Spleen (tissue), 7 donors: ENCODE measurements around the gene RASSF3.

Experiments used
- CTCF ChIP-seq, 11 experiments: fragments of 200-600 bp in 7 of 11; fragments of 450-650 bp in 4 of 11; sonication (generic) in 4 of 11; IDR thresholded peaks in 8 of 11; conservative IDR thresholded peaks in 3 of 11; 1 replicate in 7 of 11; 2 replicates in 4 of 11; pipeline versions ENCODE4 v1.4.0 to v1.8.0; 2016 to 2021; ENCODE audit warnings: antibody characterized with exemption in 11 of 11, inconsistent platforms in 4 of 11, mild to moderate bottlenecking in 1 of 11
- POLR2AphosphoS5 ChIP-seq, 3 donors: sonication (generic); formaldehyde crosslinking; IDR thresholded peaks; one replicate each; pipeline ENCODE4 v1.5.1; 2017; ENCODE audit warnings: antibody characterized with exemption in 3 of 3
- donor health status: DM: no; HTN: no; CAD: no; lungs with moderate emphysema.
- donor health status: DM: no; HTN: no; CAD: no.
- donor health status: DM: no; HTN: no; CAD: no.

DNA sequence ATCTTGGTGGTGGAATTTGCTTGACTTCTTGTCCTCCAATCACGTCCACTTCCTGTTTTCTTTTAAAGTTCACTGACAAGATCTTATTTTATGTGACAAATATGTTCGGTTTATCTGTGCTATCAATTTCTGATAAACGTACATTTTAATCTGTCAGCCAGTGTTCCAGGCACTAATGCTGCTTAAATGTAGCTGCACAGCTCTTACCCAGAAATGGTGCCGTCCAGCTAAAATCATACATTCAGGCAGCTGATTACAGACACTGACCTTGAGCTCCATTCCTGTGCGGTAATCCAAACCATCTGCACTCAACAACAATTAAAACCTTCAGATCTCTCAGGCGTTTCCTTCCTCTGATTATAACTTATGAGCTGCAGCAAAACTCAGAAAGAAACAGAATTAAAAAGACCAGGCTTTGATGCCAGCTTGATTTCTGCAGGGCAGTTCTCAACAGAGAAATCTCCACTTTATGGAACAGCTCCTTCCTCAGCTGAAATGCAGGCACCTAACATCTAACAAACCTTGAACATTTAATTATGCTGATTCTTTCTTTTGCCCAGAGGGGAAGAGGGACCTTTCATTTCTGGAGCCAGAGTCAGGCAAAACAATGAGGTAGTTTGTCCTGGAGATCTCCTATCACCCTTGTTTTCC lies 26.4 kb upstream of the RASSF3 start:
- no peak for TF ChIP-seq CTCF (IDR thresholded peaks at IDR 0.05 in 8 of 11, conservative IDR thresholded peaks at IDR 0.05 in 3 of 11)
- TF ChIP-seq POLR2AphosphoS5 (IDR thresholded peaks at IDR 0.05), result peak in 1 of 3 donors; percentile 58
